ENCODE measurements around the gene NXT1. TPM values are rescaled to one million over a fixed set of nuclear protein-coding genes. Genes with fewer than 3 reads are reported as not detected.

Gene NXT1
- total RNA-seq, 6 experiments from 2014 or later, result 3.8 to 11.2 (median 6.1) TPM

DNA sequence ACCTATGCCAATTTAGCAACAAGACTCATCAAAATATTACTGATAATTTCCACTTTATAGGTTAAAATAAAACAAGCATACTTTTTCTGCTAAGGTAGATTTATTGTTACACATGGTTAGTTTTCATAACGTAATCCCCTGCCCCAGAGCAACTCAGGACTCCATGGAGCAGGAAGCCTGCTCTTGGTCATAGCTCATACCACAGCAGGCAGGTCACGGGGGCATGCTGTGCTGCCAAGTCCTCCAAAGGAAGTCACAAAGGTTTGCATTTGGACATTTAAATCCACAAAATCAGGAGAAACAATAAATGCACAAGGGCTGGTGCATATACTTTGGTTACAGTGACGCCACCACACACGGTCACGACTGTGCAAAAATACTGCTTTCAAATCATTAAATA, 23.9 kb downstream of the NXT1 start:
- Histone ChIP-seq H3K4me3 (no peak overlapping the region), H3K9me3 (no peaks in the 10 kb centered on the region), H3K27me3 (no peaks in the 10 kb centered on the region), H3K27ac (no peak overlapping the region), H3K36me3 (peaks cover 0 to 64% (median 21%) of the 10 kb centered on the region in 4 donors), H3K4me1 (no peaks in the 10 kb centered on the region)
- TF ChIP-seq, protein P1, sequence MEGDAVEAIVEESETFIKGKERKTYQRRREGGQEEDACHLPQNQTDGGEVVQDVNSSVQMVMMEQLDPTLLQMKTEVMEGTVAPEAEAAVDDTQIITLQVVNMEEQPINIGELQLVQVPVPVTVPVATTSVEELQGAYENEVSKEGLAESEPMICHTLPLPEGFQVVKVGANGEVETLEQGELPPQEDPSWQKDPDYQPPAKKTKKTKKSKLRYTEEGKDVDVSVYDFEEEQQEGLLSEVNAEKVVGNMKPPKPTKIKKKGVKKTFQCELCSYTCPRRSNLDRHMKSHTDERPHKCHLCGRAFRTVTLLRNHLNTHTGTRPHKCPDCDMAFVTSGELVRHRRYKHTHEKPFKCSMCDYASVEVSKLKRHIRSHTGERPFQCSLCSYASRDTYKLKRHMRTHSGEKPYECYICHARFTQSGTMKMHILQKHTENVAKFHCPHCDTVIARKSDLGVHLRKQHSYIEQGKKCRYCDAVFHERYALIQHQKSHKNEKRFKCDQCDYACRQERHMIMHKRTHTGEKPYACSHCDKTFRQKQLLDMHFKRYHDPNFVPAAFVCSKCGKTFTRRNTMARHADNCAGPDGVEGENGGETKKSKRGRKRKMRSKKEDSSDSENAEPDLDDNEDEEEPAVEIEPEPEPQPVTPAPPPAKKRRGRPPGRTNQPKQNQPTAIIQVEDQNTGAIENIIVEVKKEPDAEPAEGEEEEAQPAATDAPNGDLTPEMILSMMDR (IDR thresholded peaks at IDR 0.05), result no peak
- no peak for TF ChIP-seq POLR2A (IDR thresholded peaks at IDR 0.05)
- intact Hi-C loops (cut with DNase I), result no loop called here
- ATAC-seq (peak; percentile 38 to 69 (median 62)), DNase-seq (no peak)
- WGBS (ENCODE audit: insufficient coverage, low coverage, low lambda C conversion rate, missing lambda C conversion rate), result 86% methylated on average over 5 of the region's 5 CpGs

DNA sequence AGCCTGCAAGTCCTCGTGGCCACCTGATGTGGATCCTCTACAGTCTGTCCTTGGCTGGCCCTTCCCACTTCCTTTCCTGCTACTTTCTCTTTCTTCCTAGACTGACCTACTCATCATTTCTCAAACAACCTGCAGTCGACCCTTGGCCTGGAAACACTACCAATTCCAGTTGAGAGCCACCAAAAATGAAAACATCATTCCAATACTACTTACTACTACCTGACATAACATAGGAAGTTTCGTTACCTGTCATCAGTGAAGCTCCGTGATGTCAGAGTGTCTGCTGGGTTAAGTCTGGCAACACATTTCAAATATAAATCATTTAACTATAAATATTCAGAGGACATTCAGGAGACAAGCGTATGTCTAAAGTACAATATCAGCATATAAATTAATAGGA, 25.2 kb downstream of the NXT1 start:
- Histone ChIP-seq H3K27me3 (no peaks in the 10 kb centered on the region), H3K4me3 (no peak overlapping the region), H3K27ac (no peak overlapping the region), H3K36me3 (peaks cover 0 to 50% (median 15%) of the 10 kb centered on the region in 4 donors), H3K9me3 (no peaks in the 10 kb centered on the region), H3K4me1 (peaks cover 0 to 6% (median 0%) of the 10 kb centered on the region in 4 donors)
- no peak for ATAC-seq
- WGBS (ENCODE audit: insufficient coverage, low coverage, low lambda C conversion rate, missing lambda C conversion rate), result 91% methylated on average over 4 of the region's 5 CpGs
- TF ChIP-seq, protein P1 (IDR thresholded peaks at IDR 0.05), result no peak
- TF ChIP-seq POLR2A (IDR thresholded peaks at IDR 0.05), result no peak
- intact Hi-C loops (cut with DNase I), result no loop called here
- no peak for DNase-seq

DNA sequence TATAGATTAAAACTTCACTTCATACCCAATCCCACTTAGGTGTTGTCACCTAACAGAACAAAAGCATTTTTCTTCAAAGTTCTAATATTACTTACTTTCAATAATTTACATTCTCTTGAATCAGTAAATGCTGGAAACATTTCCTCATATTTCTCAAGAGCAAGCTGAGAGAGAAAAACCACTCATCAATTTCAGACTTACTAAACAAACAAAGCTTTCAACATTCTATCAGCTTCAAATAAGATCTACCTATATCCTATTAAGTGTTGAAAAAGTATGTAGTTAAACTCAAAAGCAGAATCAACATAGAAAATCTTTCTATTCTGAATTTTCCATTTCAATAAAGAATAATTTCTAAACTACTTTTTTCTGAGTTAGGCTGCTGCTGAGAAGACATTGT, 29.2 kb downstream of the NXT1 start:
- intact Hi-C loops (cut with DNase I), result no loop called here
- DNase-seq (no peak), ATAC-seq (peak in 1 of 4 donors; percentile 59)

DNA sequence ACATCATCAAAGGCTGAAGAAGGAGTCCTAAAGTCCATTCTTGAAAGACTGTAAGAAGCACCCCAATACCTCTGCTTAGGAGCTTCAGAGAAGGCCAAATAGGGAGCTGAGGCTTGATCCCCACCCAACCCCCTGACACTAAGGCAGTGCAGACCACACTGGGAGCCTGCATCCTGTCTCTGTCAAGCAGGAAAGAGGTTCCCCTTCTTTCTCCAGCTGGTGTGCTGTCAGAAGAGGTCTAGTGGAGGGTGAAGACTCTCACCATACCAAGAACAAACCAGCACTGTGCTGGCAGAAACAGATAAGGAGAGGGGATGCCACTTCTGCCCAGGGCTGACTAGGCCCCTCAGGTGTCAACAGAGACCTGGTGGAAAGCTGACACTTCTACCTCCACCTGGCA, 31.3 kb downstream of the NXT1 start:
- Histone ChIP-seq H3K27me3 (no peaks in the 10 kb centered on the region), H3K36me3 (peaks cover 0 to 15% (median 7%) of the 10 kb centered on the region in 4 donors), H3K27ac (no peak overlapping the region), H3K9me3 (no peaks in the 10 kb centered on the region), H3K4me1 (peaks cover 0 to 14% (median 0%) of the 10 kb centered on the region in 4 donors), H3K4me3 (no peak overlapping the region)
- no peak for ATAC-seq
- TF ChIP-seq POLR2A (IDR thresholded peaks at IDR 0.05), result no peak
- TF ChIP-seq, protein P1 (IDR thresholded peaks at IDR 0.05), result no peak
- DNase-seq, result no peak
- intact Hi-C loops (cut with DNase I), result no loop called here

More for the DNA sequence above, 29.2 kb downstream of the NXT1 start:
- Histone ChIP-seq H3K27me3 (no peaks in the 10 kb centered on the region), H3K4me3 (no peak overlapping the region), H3K9me3 (no peaks in the 10 kb centered on the region), H3K27ac (no peak overlapping the region), H3K36me3 (peaks cover 0 to 22% (median 9%) of the 10 kb centered on the region in 4 donors), H3K4me1 (peaks cover 0 to 6% (median 0%) of the 10 kb centered on the region in 4 donors)
- no peak for TF ChIP-seq POLR2A (IDR thresholded peaks at IDR 0.05)
- TF ChIP-seq, protein P1 (IDR thresholded peaks at IDR 0.05), result no peak
